GM21825 (cell line): ENCODE results near the gene MIA3.
A peak's percentile ranks its signal among the peaks of the same experiment; 100 is the strongest.

Experiments
- ATAC-seq: cut with Tn5 transposase; IDR thresholded peaks from one replicate; pipeline ENCODE4 v1.9.1; 2021; ENCODE audit warnings: mild to moderate bottlenecking, moderate library complexity; ENCODE audit not compliant: unreplicated experiment

MIA3 gene

GRCh38 chr1:222617367-222617951, 438 bp upstream of the MIA3 start:
- ATAC-seq = peak; percentile 72

GRCh38 chr1:222618880-222619596, 1.1 kb downstream of the MIA3 start:
- no peak for ATAC-seq

GRCh38 chr1:222620566-222620965, 2.7 kb downstream of the MIA3 start:
- ATAC-seq = peak; percentile 44

GRCh38 chr1:222622765-222623164, 4.9 kb downstream of the MIA3 start:
- ATAC-seq = no peak

- ATAC-seq = no peak
Measured at GRCh38 chr1:222623458-222623857, 5.6 kb downstream of the MIA3 start.

- no peak for ATAC-seq
Measured at GRCh38 chr1:222624214-222624613, 6.3 kb downstream of the MIA3 start.

- no peak for ATAC-seq
Measured at GRCh38 chr1:222627232-222627631, 9.3 kb downstream of the MIA3 start.

- ATAC-seq = no peak
Measured at GRCh38 chr1:222629921-222630535, 12.1 kb downstream of the MIA3 start.

GRCh38 chr1:222631611-222632208, 13.8 kb downstream of the MIA3 start:
- ATAC-seq = no peak

- no peak for ATAC-seq
Measured at GRCh38 chr1:222632749-222633148, 14.9 kb downstream of the MIA3 start.

GRCh38 chr1:222634180-222635013, 16.5 kb downstream of the MIA3 start:
- peak; percentile 79 for ATAC-seq

GRCh38 chr1:222641269-222641948, 23.5 kb downstream of the MIA3 start:
- ATAC-seq = no peak

- no peak for ATAC-seq
Measured at GRCh38 chr1:222642468-222642867, 24.6 kb downstream of the MIA3 start.

- ATAC-seq = no peak
Measured at GRCh38 chr1:222643606-222643937, 25.7 kb downstream of the MIA3 start.

GRCh38 chr1:222643938-222644635, 26.2 kb downstream of the MIA3 start:
- ATAC-seq = peak; percentile 96

GRCh38 chr1:222644636-222644980, 26.7 kb downstream of the MIA3 start:
- ATAC-seq = no peak

GRCh38 chr1:222652676-222653075, 34.8 kb downstream of the MIA3 start:
- ATAC-seq = no peak

GRCh38 chr1:222653178-222653827, 35.4 kb downstream of the MIA3 start:
- ATAC-seq = peak; percentile 54

GRCh38 chr1:222654849-222655248, 37.0 kb downstream of the MIA3 start:
- peak; percentile 95 for ATAC-seq
